HepG2 (cell line): ENCODE measurements around the gene BCKDHB. TPM values are rescaled to one million over a fixed set of nuclear protein-coding genes. Genes with fewer than 3 reads are reported as not detected.

ENCODE experiments used
- ATAC-seq: fragments of 200-7000 bp; cut with Tn5 transposase; 3 replicates; pipeline ENCODE4 v1.9.1; 2020; ENCODE audit warnings: mild to moderate bottlenecking, moderate library complexity
- BruUV-seq: library from RNA; stranded (reverse); fragments of 400-500 nt; replicated peaks from 2 replicates; lab custom pipeline; 2021; lab: Mats Ljungman, UMichigan
- CTCF ChIA-PET: fragments of 300-600 bp; formaldehyde crosslinking; extraction: SDS; loops from one replicate; lab custom pipeline; 2021; ENCODE audit warnings: low total read pairs, inconsistent platforms, low intra/inter-chr PET ratio; lab: Yijun Ruan, JAX
- POLR2A ChIA-PET: fragments of 350-600 bp; sonication (Branson Sonifier 250); formaldehyde crosslinking; loops from one replicate; lab custom pipeline; 2020; ENCODE audit warnings: antibody characterized with exemption, inconsistent platforms; lab: Yijun Ruan, JAX
- DNase-seq: peaks from one replicate; pipeline ENCODE4 v3.0.0-alpha.2; 2015; ENCODE audit warnings: low spot score
- FAIRE-seq: peaks from 3 replicates; lab custom pipeline; 2011; peaks lifted over from hg19 to GRCh38; lab: Jason Lieb, UNC
- H2AFZ ChIP-seq: one replicate; pipeline ENCODE4 v1.6.1; 2011; ENCODE audit warnings: low read length, inconsistent platforms
- H3K27ac ChIP-seq: fragments of 300-600 bp; 3 replicates; pipeline ENCODE4 v1.8.0; 2011; ENCODE audit warnings: mixed run types, mild to moderate bottlenecking, mixed read lengths, low read length, inconsistent platforms; ENCODE audit not compliant: insufficient read depth; ENCODE audit errors: extremely low read length
- H3K27me3 ChIP-seq, 2 experiments: fragments of 200-600 bp in 1 of 2; 2 replicates in 1 of 2; 3 replicates in 1 of 2; pipeline versions ENCODE4 v1.6.0 to v1.8.0; 2011; ENCODE audit warnings: low read length in 2 of 2, mild to moderate bottlenecking in 2 of 2, moderate library complexity in 2 of 2, inconsistent platforms in 1 of 2; ENCODE audit not compliant: insufficient read depth in 2 of 2, control insufficient read depth in 1 of 2
- H3K36me3 ChIP-seq, 2 experiments: fragments of 200-600 bp in 1 of 2; replicated peaks in 1 of 2; 2 replicates in 1 of 2; 3 replicates in 1 of 2; pipeline versions ENCODE4 v1.5.1 to v1.8.0; 2011; ENCODE audit warnings: low read length in 2 of 2, inconsistent platforms in 1 of 2; ENCODE audit not compliant: insufficient read depth in 2 of 2, control insufficient read depth in 1 of 2
- H3K4me1 ChIP-seq: 2 replicates; pipeline ENCODE4 v1.5.1; 2012; ENCODE audit warnings: low read length, inconsistent platforms; ENCODE audit not compliant: insufficient read depth
- H3K4me2 ChIP-seq: 2 replicates; pipeline ENCODE4 v1.6.0; 2011; ENCODE audit warnings: low read depth, low read length, inconsistent platforms
- H3K4me3 ChIP-seq, 3 experiments: fragments of 200-600 bp in 1 of 3; sonication (generic), shearing (Covaris generic) in 1 of 3; replicated peaks in 1 of 3; 2 replicates each; pipeline ENCODE4 v1.5.1; 2011 to 2016; ENCODE audit warnings: low read length in 3 of 3, inconsistent platforms in 2 of 3, low read depth in 2 of 3, mild to moderate bottlenecking in 2 of 3, control low read depth in 1 of 3, mixed read lengths in 1 of 3; ENCODE audit not compliant: insufficient read depth in 1 of 3
- H3K79me2 ChIP-seq: one replicate; pipeline ENCODE4 v1.6.1; 2011; ENCODE audit warnings: low read length, inconsistent platforms; ENCODE audit not compliant: insufficient read depth
- H3K9ac ChIP-seq: 2 replicates; pipeline ENCODE4 v1.6.0; 2011; ENCODE audit warnings: mild to moderate bottlenecking, low read depth, low read length, inconsistent platforms; ENCODE audit not compliant: insufficient read depth
- H3K9me3 ChIP-seq: 2 replicates; pipeline ENCODE4 v1.5.1; 2012; ENCODE audit warnings: mild to moderate bottlenecking, low read length
- H4K20me1 ChIP-seq: 2 replicates; pipeline ENCODE4 v1.6.0; 2011; ENCODE audit warnings: inconsistent platforms, mild to moderate bottlenecking, low read length, moderate library complexity; ENCODE audit not compliant: insufficient read depth
- CENPT ChIP-seq: sonication (generic); formaldehyde crosslinking; IDR thresholded peaks from 2 replicates; pipeline ENCODE4 v1.8.0; 2022; ENCODE audit warnings: low read depth, mild to moderate bottlenecking, moderate library complexity, missing genetic modification reagents
- ERF ChIP-seq: IDR thresholded peaks from 2 replicates; pipeline ENCODE4 v1.6.1; 2018; ENCODE audit warnings: missing biosample characterization, missing genetic modification reagents
- GMEB1 ChIP-seq: sonication (generic); formaldehyde crosslinking; IDR thresholded peaks from 2 replicates; pipeline ENCODE4 v1.5.1; 2020; ENCODE audit warnings: missing genetic modification reagents, mild to moderate bottlenecking, borderline replicate concordance
- ISX ChIP-seq: sonication (generic); formaldehyde crosslinking; conservative IDR thresholded peaks from 2 replicates; pipeline ENCODE4 v1.5.0; 2020; ENCODE audit warnings: missing genetic modification reagents
- NFYB ChIP-seq: sonication (generic); formaldehyde crosslinking; IDR thresholded peaks from 2 replicates; pipeline ENCODE4 v1.4.0; 2020; ENCODE audit warnings: missing genetic modification reagents
- NR2F1 ChIP-seq, 2 experiments: fragments of 450-650 bp in 1 of 2; formaldehyde crosslinking in 1 of 2; IDR thresholded peaks; 2 replicates each; pipeline versions ENCODE4 v1.5.0 to v1.6.1; 2016 to 2020; ENCODE audit warnings: mild to moderate bottlenecking in 1 of 2, missing compliant biosample characterization in 1 of 2, missing genetic modification reagents in 1 of 2, moderate library complexity in 1 of 2
- SALL1 ChIP-seq: sonication (generic); formaldehyde crosslinking; IDR thresholded peaks from 2 replicates; pipeline ENCODE4 v1.8.0; 2022; ENCODE audit warnings: mild to moderate bottlenecking, missing genetic modification reagents
- SSRP1 ChIP-seq: IDR thresholded peaks from 2 replicates; pipeline ENCODE4 v1.6.1; 2016; ENCODE audit warnings: control low read depth
- TMF1 ChIP-seq: sonication (generic); formaldehyde crosslinking; IDR thresholded peaks from 2 replicates; pipeline ENCODE4 v1.8.1; 2022; ENCODE audit warnings: low read depth, missing genetic modification reagents
- ZNF18 ChIP-seq: sonication (generic); formaldehyde crosslinking; IDR thresholded peaks from 2 replicates; pipeline ENCODE4 v1.8.0; 2022; ENCODE audit warnings: mild to moderate bottlenecking, missing genetic modification reagents; ENCODE audit not compliant: insufficient replicate concordance
- ZNF891 ChIP-seq: sonication (generic); formaldehyde crosslinking; IDR thresholded peaks from 2 replicates; pipeline ENCODE4 v1.5.0; 2020; ENCODE audit warnings: mild to moderate bottlenecking, missing genetic modification reagents
- WGBS: methylation state at CpG from one replicate; pipeline ENCODE4 v1.1.6; 2017; ENCODE audit warnings: low lambda C conversion rate; 5-methylcytosine and 5-hydroxymethylcytosine counted together
- in situ Hi-C: cut with HindIII; loops from 2 replicates; pipeline ENCODE4 v1.10.0; 2017; ENCODE audit warnings: low pct_unique_long_range_greater_than_20kb; ENCODE audit not compliant: extremely low pct_ligation_motif_present
- intact Hi-C: fragments of 100-400 bp; cut with micrococcal nuclease; formaldehyde crosslinking; loops from one replicate; pipeline ENCODE4 v1.10.0; 2022; ENCODE audit not compliant: unreplicated experiment
- polyA plus RNA-seq, 8 experiments: library from polyadenylated mRNA; depleted of rRNA in 3 of 8; stranded (reverse) in 7 of 8; unstranded in 1 of 8; fragments of >200 nt; fragmentation: Illumina TruSeq in 4 of 8; extraction: Trizol in 4 of 8; gene quantifications; 2 replicates each; pipeline versions ENCODE4 v1.2.1 to v1.2.3, GENCODE V29; 2011 to 2016; ENCODE audit warnings: low read depth in 4 of 8, missing spikeins in 1 of 8, mixed read lengths in 1 of 8; ENCODE audit not compliant: insufficient read depth in 1 of 8
- total RNA-seq, 5 experiments: library from RNA; depleted of rRNA; stranded (reverse); fragments of >200 nt; fragmentation: Illumina TruSeq; extraction: Trizol; gene quantifications; 2 replicates each; pipeline ENCODE4 v1.2.3, GENCODE V29; 2016; ENCODE audit warnings: low read depth in 1 of 5
- TF ChIP-seq, protein P1 (sequence below): sonication (generic); formaldehyde crosslinking; IDR thresholded peaks from 2 replicates; pipeline ENCODE4 v1.4.0; 2020; ENCODE audit warnings: missing genetic modification reagents
- TF ChIP-seq, protein P2 (sequence below): IDR thresholded peaks from 2 replicates; pipeline ENCODE4 v1.6.1; 2016; ENCODE audit warnings: missing compliant biosample characterization, missing genetic modification reagents, borderline replicate concordance
- TF ChIP-seq, protein P3 (sequence below): sonication (generic); formaldehyde crosslinking; IDR thresholded peaks from 2 replicates; pipeline ENCODE4 v1.9.0; 2021; ENCODE audit warnings: missing genetic modification reagents, borderline replicate concordance

BCKDHB gene
- total and polyA plus RNA-seq, 2 of the 13 experiments (the other 11 are each of a cell fraction or from before 2014, with no cell fraction given): 10.8 to 13.6 TPM

GRCh38 chr6:80259118-80259517, 152.6 kb downstream of the BCKDHB start (continued):
- TF ChIP-seq ISX (no peak), CENPT (CRISPR knock-in tag) (no peak), SALL1 (no peak), TMF1 (CRISPR knock-in tag) (no peak), GMEB1 (CRISPR knock-in tag) (no peak), ZNF891 (no peak), ERF (no peak)
- TF ChIP-seq, protein P1, sequence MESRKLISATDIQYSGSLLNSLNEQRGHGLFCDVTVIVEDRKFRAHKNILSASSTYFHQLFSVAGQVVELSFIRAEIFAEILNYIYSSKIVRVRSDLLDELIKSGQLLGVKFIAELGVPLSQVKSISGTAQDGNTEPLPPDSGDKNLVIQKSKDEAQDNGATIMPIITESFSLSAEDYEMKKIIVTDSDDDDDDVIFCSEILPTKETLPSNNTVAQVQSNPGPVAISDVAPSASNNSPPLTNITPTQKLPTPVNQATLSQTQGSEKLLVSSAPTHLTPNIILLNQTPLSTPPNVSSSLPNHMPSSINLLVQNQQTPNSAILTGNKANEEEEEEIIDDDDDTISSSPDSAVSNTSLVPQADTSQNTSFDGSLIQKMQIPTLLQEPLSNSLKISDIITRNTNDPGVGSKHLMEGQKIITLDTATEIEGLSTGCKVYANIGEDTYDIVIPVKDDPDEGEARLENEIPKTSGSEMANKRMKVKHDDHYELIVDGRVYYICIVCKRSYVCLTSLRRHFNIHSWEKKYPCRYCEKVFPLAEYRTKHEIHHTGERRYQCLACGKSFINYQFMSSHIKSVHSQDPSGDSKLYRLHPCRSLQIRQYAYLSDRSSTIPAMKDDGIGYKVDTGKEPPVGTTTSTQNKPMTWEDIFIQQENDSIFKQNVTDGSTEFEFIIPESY: no peak

DNA sequence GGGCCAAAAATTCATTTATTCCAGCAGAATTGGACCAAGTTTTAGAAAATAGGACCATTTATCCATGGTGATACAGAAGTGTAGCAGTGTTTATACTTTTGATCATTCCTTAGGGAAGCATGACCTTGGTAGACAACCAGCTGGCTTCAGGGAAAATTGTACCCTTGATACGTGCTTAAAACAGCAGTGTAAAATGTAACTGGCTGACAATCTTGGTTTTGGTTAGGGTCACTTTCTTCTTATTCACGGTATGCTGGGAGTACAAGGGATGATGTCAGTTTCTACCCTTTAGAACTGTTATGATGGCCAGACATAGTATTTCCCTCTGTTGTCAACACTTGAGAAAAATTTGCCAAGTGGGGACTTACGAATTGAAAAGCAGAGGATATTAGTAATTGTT, 157.1 kb downstream of the BCKDHB start:
- FAIRE-seq (no peak), ATAC-seq (no peak), DNase-seq (no peak)
- 96% methylated on average over 3 of the region's 3 CpGs for WGBS
- BruUV-seq: no TSS peak
- Histone ChIP-seq H3K27ac (no peak overlapping the region), H2AFZ (no peak overlapping the region), H3K79me2 (no peaks in the 10 kb centered on the region), H3K4me3 (no peak overlapping the region), H3K27me3 (no peaks in the 10 kb centered on the region), H4K20me1 (no peaks in the 10 kb centered on the region), H3K9ac (no peak overlapping the region), H3K4me1 (no peaks in the 10 kb centered on the region), H3K36me3 (no peaks in the 10 kb centered on the region), H3K9me3 (no peaks in the 10 kb centered on the region), H3K4me2 (no peak overlapping the region)
- POLR2A ChIA-PET: no interaction called here
- CTCF ChIA-PET: no interaction called here
- in situ Hi-C loops (no loop called here), intact Hi-C loops (no loop called here)
- TF ChIP-seq ZNF18 (CRISPR knock-in tag): no peak
- TF ChIP-seq, protein P2, sequence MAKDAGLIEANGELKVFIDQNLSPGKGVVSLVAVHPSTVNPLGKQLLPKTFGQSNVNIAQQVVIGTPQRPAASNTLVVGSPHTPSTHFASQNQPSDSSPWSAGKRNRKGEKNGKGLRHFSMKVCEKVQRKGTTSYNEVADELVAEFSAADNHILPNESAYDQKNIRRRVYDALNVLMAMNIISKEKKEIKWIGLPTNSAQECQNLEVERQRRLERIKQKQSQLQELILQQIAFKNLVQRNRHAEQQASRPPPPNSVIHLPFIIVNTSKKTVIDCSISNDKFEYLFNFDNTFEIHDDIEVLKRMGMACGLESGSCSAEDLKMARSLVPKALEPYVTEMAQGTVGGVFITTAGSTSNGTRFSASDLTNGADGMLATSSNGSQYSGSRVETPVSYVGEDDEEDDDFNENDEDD: no peak
- TF ChIP-seq SSRP1 (CRISPR knock-in tag): no peak
- TF ChIP-seq, protein P3, sequence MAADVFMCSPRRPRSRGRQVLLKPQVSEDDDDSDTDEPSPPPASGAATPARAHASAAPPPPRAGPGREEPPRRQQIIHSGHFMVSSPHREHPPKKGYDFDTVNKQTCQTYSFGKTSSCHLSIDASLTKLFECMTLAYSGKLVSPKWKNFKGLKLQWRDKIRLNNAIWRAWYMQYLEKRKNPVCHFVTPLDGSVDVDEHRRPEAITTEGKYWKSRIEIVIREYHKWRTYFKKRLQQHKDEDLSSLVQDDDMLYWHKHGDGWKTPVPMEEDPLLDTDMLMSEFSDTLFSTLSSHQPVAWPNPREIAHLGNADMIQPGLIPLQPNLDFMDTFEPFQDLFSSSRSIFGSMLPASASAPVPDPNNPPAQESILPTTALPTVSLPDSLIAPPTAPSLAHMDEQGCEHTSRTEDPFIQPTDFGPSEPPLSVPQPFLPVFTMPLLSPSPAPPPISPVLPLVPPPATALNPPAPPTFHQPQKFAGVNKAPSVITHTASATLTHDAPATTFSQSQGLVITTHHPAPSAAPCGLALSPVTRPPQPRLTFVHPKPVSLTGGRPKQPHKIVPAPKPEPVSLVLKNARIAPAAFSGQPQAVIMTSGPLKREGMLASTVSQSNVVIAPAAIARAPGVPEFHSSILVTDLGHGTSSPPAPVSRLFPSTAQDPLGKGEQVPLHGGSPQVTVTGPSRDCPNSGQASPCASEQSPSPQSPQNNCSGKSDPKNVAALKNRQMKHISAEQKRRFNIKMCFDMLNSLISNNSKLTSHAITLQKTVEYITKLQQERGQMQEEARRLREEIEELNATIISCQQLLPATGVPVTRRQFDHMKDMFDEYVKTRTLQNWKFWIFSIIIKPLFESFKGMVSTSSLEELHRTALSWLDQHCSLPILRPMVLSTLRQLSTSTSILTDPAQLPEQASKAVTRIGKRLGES: no peak
- no peak for TF ChIP-seq NFYB (CRISPR knock-in tag)
- no peak for TF ChIP-seq NR2F1 (CRISPR knock-in tag; IDR thresholded peaks at IDR 0.05)
